Stimulated activated naive CD8-positive, alpha-beta T cell treated with anti-CD3 and anti-CD28 coated beads, Interleukin-15, Interleukin-2, amounts not matched to agents 100 U/mL and 50 U/mL, for 24 hours (primary cell): ENCODE measurements around the gene GNE.
"Not testable (repeated sequence)": the region's sequence is repeated elsewhere in the genome, so short reads cannot be mapped to it uniquely, and the experiment has no call there.

Experiments used
- ATAC-seq: fragments of 150-1000 bp; cut with Tn5 transposase; one replicate; pipeline ENCODE4 v1.10.0; 2021
- DNase-seq: peaks from one replicate; pipeline ENCODE4 v3.0.0; 2021

Gene GNE

GRCh38 chr9:36258208-36258995 is at the start of gene GNE:
Gene GNE (minus strand): TSS chr9:36258448. CDS start chr9:36249355, 9,093 bp downstream.
- DNase-seq (peak; percentile 99), ATAC-seq (peak; percentile 91)

GRCh38 chr9:36306471-36307306 is 48.4 kb upstream of the GNE start:
- no peak for ATAC-seq
- DNase-seq: no peak

GRCh38 chr9:36304366-36304765 is 46.1 kb upstream of the GNE start:
- not testable (repeated sequence) for ATAC-seq, DNase-seq

GRCh38 chr9:36301227-36301626 is 43.0 kb upstream of the GNE start:
- DNase-seq: no peak
- no peak for ATAC-seq

GRCh38 chr9:36298566-36298965 is 40.3 kb upstream of the GNE start:
- DNase-seq: no peak
- no peak for ATAC-seq

- no peak for ATAC-seq
- DNase-seq: no peak
Observed at GRCh38 chr9:36297798-36298197, 39.5 kb upstream of the GNE start.

- not testable (repeated sequence) for DNase-seq, ATAC-seq
Observed at GRCh38 chr9:36294996-36295395, 36.7 kb upstream of the GNE start.

GRCh38 chr9:36293918-36294317 is 35.7 kb upstream of the GNE start:
- ATAC-seq (no peak), DNase-seq (no peak)

GRCh38 chr9:36293171-36293570 is 34.9 kb upstream of the GNE start:
- no peak for DNase-seq
- ATAC-seq: no peak

- DNase-seq: no peak
- ATAC-seq: no peak
Observed at GRCh38 chr9:36292641-36293040, 34.4 kb upstream of the GNE start.

GRCh38 chr9:36290996-36291395 is 32.7 kb upstream of the GNE start:
- ATAC-seq: no peak
- no peak for DNase-seq

GRCh38 chr9:36289836-36290435 is 31.7 kb upstream of the GNE start:
- no peak for ATAC-seq

GRCh38 chr9:36288070-36288469 is 29.8 kb upstream of the GNE start:
- ATAC-seq (no peak), DNase-seq (no peak)

More at GRCh38 chr9:36289836-36290435, 31.7 kb upstream of the GNE start:
- no peak for DNase-seq

GRCh38 chr9:36286388-36286787 is 28.1 kb upstream of the GNE start:
- ATAC-seq (no peak), DNase-seq (no peak)

GRCh38 chr9:36284226-36284625 is 26.0 kb upstream of the GNE start:
- DNase-seq (no peak), ATAC-seq (no peak)

GRCh38 chr9:36282275-36282674 is 24.0 kb upstream of the GNE start:
- DNase-seq (no peak), ATAC-seq (no peak)

- DNase-seq: no peak
- ATAC-seq: no peak
Observed at GRCh38 chr9:36280989-36281388, 22.7 kb upstream of the GNE start.

GRCh38 chr9:36278243-36278642 is 20.0 kb upstream of the GNE start:
- no peak for DNase-seq
- no peak for ATAC-seq

- ATAC-seq: no peak
- no peak for DNase-seq
Observed at GRCh38 chr9:36276781-36277181, 18.5 kb upstream of the GNE start.

- ATAC-seq (no peak), DNase-seq (no peak)
Observed at GRCh38 chr9:36276254-36276653, 18.0 kb upstream of the GNE start.

GRCh38 chr9:36275060-36275459 is 16.8 kb upstream of the GNE start:
- ATAC-seq (no peak), DNase-seq (no peak)

- ATAC-seq, DNase-seq: not testable (repeated sequence)
Observed at GRCh38 chr9:36273354-36273753, 15.1 kb upstream of the GNE start.

GRCh38 chr9:36268007-36268427 is 9.8 kb upstream of the GNE start:
- ATAC-seq (no peak), DNase-seq (no peak)
